ENCODE results near the gene CENPP.

DNA sequence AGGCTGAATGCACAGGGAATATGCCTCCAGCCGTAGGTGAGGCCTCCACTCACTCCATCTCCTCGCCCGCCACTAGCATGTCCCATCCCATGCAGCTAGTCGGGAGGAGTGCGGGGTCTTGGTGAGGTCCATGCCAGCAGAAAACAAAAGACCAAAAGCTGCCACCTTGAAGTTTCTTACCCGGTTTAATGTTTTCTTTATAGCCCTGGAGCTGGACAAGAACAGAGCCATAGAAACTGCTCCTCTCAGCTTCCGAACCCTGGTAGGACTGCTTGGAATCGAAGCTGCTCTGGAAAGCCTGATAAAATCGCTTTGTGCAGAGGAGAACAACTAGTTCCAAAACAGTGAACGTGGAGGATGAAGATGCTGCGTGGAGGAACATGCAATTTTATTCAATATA lies 287.1 kb downstream of the CENPP start:
- TF ChIP-seq, protein P1, sequence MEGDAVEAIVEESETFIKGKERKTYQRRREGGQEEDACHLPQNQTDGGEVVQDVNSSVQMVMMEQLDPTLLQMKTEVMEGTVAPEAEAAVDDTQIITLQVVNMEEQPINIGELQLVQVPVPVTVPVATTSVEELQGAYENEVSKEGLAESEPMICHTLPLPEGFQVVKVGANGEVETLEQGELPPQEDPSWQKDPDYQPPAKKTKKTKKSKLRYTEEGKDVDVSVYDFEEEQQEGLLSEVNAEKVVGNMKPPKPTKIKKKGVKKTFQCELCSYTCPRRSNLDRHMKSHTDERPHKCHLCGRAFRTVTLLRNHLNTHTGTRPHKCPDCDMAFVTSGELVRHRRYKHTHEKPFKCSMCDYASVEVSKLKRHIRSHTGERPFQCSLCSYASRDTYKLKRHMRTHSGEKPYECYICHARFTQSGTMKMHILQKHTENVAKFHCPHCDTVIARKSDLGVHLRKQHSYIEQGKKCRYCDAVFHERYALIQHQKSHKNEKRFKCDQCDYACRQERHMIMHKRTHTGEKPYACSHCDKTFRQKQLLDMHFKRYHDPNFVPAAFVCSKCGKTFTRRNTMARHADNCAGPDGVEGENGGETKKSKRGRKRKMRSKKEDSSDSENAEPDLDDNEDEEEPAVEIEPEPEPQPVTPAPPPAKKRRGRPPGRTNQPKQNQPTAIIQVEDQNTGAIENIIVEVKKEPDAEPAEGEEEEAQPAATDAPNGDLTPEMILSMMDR (conservative IDR thresholded peaks at IDR 0.05 in 1 of 2, IDR thresholded peaks at IDR 0.05 in 1 of 2; ENCODE audit: extremely low read depth in 1 of 2, insufficient read depth in 1 of 2, low read depth in 1 of 2, low read length in 2 of 2): no peak
- no peak for TF ChIP-seq EZH2 (IDR thresholded peaks at IDR 0.05; ENCODE audit: borderline replicate concordance, low read length)
